HG03108 (cell line): ENCODE measurements around the gene BSDC1.
"Not testable (repeated sequence)": the region's sequence is repeated elsewhere in the genome, so short reads cannot be mapped to it uniquely, and the experiment has no call there.

Source experiments
- ATAC-seq: cut with Tn5 transposase; IDR thresholded peaks from one replicate; pipeline ENCODE4 v1.9.1; 2021; ENCODE audit warnings: moderate library complexity; ENCODE audit not compliant: unreplicated experiment

The BSDC1 gene

GRCh38 chr1:32361674-32362473 lies 32.4 kb downstream of the BSDC1 start:
- ATAC-seq = no peak

GRCh38 chr1:32361308-32361673 lies 33.0 kb downstream of the BSDC1 start:
- ATAC-seq = no peak

- ATAC-seq = no peak
Measured at GRCh38 chr1:32358435-32358834, 35.8 kb downstream of the BSDC1 start.

GRCh38 chr1:32357614-32358013 lies 36.6 kb downstream of the BSDC1 start:
- no peak for ATAC-seq

- no peak for ATAC-seq
Measured at GRCh38 chr1:32356478-32356877, 37.8 kb downstream of the BSDC1 start.

GRCh38 chr1:32355778-32356177 lies 38.5 kb downstream of the BSDC1 start:
- not testable (repeated sequence) for ATAC-seq

- no peak for ATAC-seq
Measured at GRCh38 chr1:32353886-32354570, 40.2 kb downstream of the BSDC1 start.

GRCh38 chr1:32353431-32353830 lies 40.8 kb downstream of the BSDC1 start:
- ATAC-seq = no peak

GRCh38 chr1:32352831-32353383 lies 41.3 kb downstream of the BSDC1 start:
- no peak for ATAC-seq

- no peak for ATAC-seq
Measured at GRCh38 chr1:32352239-32352745, 41.9 kb downstream of the BSDC1 start.

GRCh38 chr1:32351399-32352238 lies 42.6 kb downstream of the BSDC1 start:
- ATAC-seq = peak; percentile 82

GRCh38 chr1:32350785-32351398 lies 43.3 kb downstream of the BSDC1 start:
- peak; percentile 7 for ATAC-seq

GRCh38 chr1:32349211-32349708 lies 45.0 kb downstream of the BSDC1 start:
- no peak for ATAC-seq

- no peak for ATAC-seq
Measured at GRCh38 chr1:32346532-32347157, 47.6 kb downstream of the BSDC1 start.

- no peak for ATAC-seq
Measured at GRCh38 chr1:32345289-32345827, 48.9 kb downstream of the BSDC1 start.

- ATAC-seq = no peak
Measured at GRCh38 chr1:32342704-32343103, 51.5 kb downstream of the BSDC1 start.

GRCh38 chr1:32341971-32342370 lies 52.3 kb downstream of the BSDC1 start:
- ATAC-seq = no peak

GRCh38 chr1:32341186-32341757 lies 53.0 kb downstream of the BSDC1 start:
- no peak for ATAC-seq

- no peak for ATAC-seq
Measured at GRCh38 chr1:32339363-32339978, 54.8 kb downstream of the BSDC1 start.
